GM23338 (cell line): ENCODE results near the gene TGFBI.

Source experiments
- CREB1 ChIP-seq: fragments of 250-450 bp; sonication (Bioruptor Pico); IDR thresholded peaks from 2 replicates; pipeline ENCODE4 v1.5.0; 2020; ENCODE audit warnings: low read depth, mild to moderate bottlenecking, moderate library complexity
- EZH2 ChIP-seq: fragments of 200-600 bp; sonication (generic); IDR thresholded peaks from one replicate; pipeline ENCODE4 v1.8.0; 2017; ENCODE audit warnings: antibody characterized with exemption, mild to moderate bottlenecking, low read depth; ENCODE audit not compliant: unreplicated experiment
- EZH2phosphoT487 ChIP-seq: fragments of 200-600 bp; sonication (generic); IDR thresholded peaks from one replicate; pipeline ENCODE4 v1.8.1; 2018; ENCODE audit warnings: antibody characterized with exemption; ENCODE audit not compliant: unreplicated experiment
- TF ChIP-seq, protein P1 (sequence below): IDR thresholded peaks from one replicate; pipeline ENCODE4 v1.6.1; 2018; ENCODE audit warnings: antibody characterized with exemption; ENCODE audit not compliant: unreplicated experiment
- TF ChIP-seq, protein P2 (sequence below), 2 experiments: fragments of 200-600 bp in 1 of 2; sonication (generic) in 1 of 2; conservative IDR thresholded peaks; 2 replicates each; pipeline versions ENCODE4 v1.5.1 to v1.6.1; 2016 to 2017; ENCODE audit warnings: antibody characterized with exemption in 2 of 2, low read depth in 2 of 2, mild to moderate bottlenecking in 2 of 2, moderate library complexity in 1 of 2
- TF ChIP-seq, protein P3 (sequence below): IDR thresholded peaks from 2 replicates; pipeline ENCODE4 v1.6.1; 2016; ENCODE audit warnings: antibody characterized with exemption

DNA sequence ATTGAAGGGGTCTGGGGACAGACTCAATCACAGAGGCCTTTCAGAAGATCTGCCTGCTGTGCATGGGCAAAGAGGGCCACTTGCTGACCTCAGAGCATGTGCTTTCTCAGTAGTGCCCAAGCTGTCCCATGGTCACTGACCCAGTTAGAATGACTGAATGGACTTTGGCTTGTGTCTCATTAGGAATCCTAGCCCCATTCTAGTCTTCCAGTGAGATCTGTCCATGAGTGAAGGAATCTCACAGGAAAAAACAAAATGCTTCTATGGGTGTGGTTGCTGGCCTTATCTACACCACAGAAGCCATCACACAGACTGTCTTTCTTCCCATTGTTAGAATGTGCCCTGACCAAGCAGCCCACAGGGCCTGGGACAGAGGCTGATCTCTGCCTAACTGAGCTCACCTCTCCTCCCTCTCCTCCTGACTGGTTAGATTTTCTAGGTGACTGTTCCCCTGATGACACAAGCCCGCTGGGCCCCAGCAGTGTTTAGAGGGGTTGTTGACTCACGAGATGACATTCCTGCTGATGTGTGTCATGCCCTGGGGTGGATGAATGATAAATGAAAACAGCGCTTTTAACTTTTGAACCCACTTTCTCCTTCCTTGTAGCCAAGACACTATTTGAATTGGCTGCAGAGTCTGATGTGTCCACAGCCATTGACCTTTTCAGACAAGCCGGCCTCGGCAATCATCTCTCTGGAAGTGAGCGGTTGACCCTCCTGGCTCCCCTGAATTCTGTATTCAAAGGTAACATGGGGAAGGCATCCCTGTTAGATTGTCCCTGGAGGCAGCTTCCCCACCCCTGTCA lies 24.8 kb downstream of the TGFBI start:
- TF ChIP-seq, protein P1, sequence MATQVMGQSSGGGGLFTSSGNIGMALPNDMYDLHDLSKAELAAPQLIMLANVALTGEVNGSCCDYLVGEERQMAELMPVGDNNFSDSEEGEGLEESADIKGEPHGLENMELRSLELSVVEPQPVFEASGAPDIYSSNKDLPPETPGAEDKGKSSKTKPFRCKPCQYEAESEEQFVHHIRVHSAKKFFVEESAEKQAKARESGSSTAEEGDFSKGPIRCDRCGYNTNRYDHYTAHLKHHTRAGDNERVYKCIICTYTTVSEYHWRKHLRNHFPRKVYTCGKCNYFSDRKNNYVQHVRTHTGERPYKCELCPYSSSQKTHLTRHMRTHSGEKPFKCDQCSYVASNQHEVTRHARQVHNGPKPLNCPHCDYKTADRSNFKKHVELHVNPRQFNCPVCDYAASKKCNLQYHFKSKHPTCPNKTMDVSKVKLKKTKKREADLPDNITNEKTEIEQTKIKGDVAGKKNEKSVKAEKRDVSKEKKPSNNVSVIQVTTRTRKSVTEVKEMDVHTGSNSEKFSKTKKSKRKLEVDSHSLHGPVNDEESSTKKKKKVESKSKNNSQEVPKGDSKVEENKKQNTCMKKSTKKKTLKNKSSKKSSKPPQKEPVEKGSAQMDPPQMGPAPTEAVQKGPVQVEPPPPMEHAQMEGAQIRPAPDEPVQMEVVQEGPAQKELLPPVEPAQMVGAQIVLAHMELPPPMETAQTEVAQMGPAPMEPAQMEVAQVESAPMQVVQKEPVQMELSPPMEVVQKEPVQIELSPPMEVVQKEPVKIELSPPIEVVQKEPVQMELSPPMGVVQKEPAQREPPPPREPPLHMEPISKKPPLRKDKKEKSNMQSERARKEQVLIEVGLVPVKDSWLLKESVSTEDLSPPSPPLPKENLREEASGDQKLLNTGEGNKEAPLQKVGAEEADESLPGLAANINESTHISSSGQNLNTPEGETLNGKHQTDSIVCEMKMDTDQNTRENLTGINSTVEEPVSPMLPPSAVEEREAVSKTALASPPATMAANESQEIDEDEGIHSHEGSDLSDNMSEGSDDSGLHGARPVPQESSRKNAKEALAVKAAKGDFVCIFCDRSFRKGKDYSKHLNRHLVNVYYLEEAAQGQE, result no peak
- TF ChIP-seq, protein P2, sequence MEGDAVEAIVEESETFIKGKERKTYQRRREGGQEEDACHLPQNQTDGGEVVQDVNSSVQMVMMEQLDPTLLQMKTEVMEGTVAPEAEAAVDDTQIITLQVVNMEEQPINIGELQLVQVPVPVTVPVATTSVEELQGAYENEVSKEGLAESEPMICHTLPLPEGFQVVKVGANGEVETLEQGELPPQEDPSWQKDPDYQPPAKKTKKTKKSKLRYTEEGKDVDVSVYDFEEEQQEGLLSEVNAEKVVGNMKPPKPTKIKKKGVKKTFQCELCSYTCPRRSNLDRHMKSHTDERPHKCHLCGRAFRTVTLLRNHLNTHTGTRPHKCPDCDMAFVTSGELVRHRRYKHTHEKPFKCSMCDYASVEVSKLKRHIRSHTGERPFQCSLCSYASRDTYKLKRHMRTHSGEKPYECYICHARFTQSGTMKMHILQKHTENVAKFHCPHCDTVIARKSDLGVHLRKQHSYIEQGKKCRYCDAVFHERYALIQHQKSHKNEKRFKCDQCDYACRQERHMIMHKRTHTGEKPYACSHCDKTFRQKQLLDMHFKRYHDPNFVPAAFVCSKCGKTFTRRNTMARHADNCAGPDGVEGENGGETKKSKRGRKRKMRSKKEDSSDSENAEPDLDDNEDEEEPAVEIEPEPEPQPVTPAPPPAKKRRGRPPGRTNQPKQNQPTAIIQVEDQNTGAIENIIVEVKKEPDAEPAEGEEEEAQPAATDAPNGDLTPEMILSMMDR (conservative IDR thresholded peaks at IDR 0.05; ENCODE audit: low read depth in 2 of 2), result no peak
- TF ChIP-seq EZH2phosphoT487 (no peak), EZH2 (no peak), CREB1 (CRISPR knock-in tag) (no peak)
- TF ChIP-seq, protein P3, sequence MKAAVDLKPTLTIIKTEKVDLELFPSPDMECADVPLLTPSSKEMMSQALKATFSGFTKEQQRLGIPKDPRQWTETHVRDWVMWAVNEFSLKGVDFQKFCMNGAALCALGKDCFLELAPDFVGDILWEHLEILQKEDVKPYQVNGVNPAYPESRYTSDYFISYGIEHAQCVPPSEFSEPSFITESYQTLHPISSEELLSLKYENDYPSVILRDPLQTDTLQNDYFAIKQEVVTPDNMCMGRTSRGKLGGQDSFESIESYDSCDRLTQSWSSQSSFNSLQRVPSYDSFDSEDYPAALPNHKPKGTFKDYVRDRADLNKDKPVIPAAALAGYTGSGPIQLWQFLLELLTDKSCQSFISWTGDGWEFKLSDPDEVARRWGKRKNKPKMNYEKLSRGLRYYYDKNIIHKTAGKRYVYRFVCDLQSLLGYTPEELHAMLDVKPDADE, result no peak
